Vagina (tissue), 2 donors: Measurements from ENCODE around the gene IL4. TPM values are rescaled to one million over a fixed set of nuclear protein-coding genes. Genes with fewer than 3 reads are reported as not detected.
"Not testable (repeated sequence)": the region's sequence is repeated elsewhere in the genome, so short reads cannot be mapped to it uniquely, and the experiment has no call there.

ENCODE experiments used
- DNase-seq, 2 donors: peaks; one replicate each; pipeline ENCODE4 v3.0.0-alpha.2; 2017; ENCODE audit errors: extremely low spot score in 2 of 2
- H3K27ac ChIP-seq: fragments of 200-600 bp; sonication (generic); one replicate; pipeline ENCODE4 v1.5.1; 2019
- H3K27me3 ChIP-seq: fragments of 200-600 bp; sonication (generic); one replicate; pipeline ENCODE4 v1.5.1; 2019
- H3K36me3 ChIP-seq, 2 donors: fragments of 200-600 bp; sonication (generic); one replicate each; pipeline ENCODE4 v1.5.1; 2017 to 2019
- H3K4me1 ChIP-seq: fragments of 200-600 bp; sonication (generic); one replicate; pipeline ENCODE4 v1.5.1; 2019
- H3K4me3 ChIP-seq, 2 donors: fragments of 200-600 bp; sonication (generic); 1 replicate in 1 of 2; 2 replicates in 1 of 2; pipeline ENCODE4 v1.5.1; 2016 to 2019
- H3K9me3 ChIP-seq: fragments of 200-600 bp; sonication (generic); one replicate; pipeline ENCODE4 v1.5.1; 2019
- POLR2A ChIP-seq, 2 donors: fragments of 450-650 bp; IDR thresholded peaks; one replicate each; pipeline ENCODE4 v1.6.1; 2017; ENCODE audit warnings: antibody characterized with exemption in 2 of 2, mild to moderate bottlenecking in 2 of 2, moderate library complexity in 2 of 2
- POLR2AphosphoS5 ChIP-seq, 2 donors: sonication (generic); formaldehyde crosslinking; IDR thresholded peaks; one replicate each; pipeline ENCODE4 v1.9.0; 2017; ENCODE audit warnings: antibody characterized with exemption in 2 of 2, mild to moderate bottlenecking in 2 of 2, low read depth in 1 of 2; ENCODE audit not compliant: insufficient read depth in 1 of 2
- intact Hi-C: fragments of 100-400 bp; cut with DNase I; formaldehyde crosslinking; loops from one replicate; pipeline ENCODE4 v1.15.1; 2023
- total RNA-seq: library from RNA; depleted of rRNA; stranded (reverse); fragments of >200 nt; gene quantifications from one replicate; pipeline ENCODE4 v1.2.3, GENCODE V29; 2016
- TF ChIP-seq, protein P1 (sequence below), 3 experiments: fragments of 450-650 bp in 2 of 3; fragments of 200-600 bp in 1 of 3; sonication (generic) in 1 of 3; IDR thresholded peaks; one replicate each; pipeline ENCODE4 v1.5.1; 2017 to 2019; ENCODE audit warnings: antibody characterized with exemption in 3 of 3, mild to moderate bottlenecking in 2 of 3, moderate library complexity in 2 of 3

The IL4 gene
- not detected for total RNA-seq

DNA sequence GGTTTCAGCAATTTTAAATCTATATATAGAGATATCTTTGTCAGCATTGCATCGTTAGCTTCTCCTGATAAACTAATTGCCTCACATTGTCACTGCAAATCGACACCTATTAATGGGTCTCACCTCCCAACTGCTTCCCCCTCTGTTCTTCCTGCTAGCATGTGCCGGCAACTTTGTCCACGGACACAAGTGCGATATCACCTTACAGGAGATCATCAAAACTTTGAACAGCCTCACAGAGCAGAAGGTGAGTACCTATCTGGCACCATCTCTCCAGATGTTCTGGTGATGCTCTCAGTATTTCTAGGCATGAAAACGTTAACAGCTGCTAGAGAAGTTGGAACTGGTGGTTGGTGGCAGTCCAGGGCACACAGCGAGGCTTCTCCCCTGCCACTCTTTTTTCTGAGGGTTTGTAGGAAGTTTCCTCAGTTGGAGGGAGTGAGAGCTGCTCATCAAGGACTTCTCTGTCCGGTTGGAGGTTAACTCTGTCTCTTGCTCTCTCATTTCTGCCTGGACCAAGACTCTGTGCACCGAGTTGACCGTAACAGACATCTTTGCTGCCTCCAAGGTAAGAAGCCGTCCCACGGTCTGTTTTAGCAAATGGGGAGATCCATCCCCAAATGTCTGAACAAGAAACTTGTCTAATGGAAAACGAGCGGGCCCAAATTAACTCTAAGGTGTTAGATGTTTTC, at the start of gene IL4:
TSS of gene IL4 (plus strand) at position 51 of the 692 bp plus-strand sequence. CDS start at position 113, 62 bp downstream.
- DNase-seq, result peak in 1 of 2 donors; percentile 72
- intact Hi-C loops, result no loop called here
- no peaks in the 10 kb centered on the region for H3K27me3 ChIP-seq
- peak within 1 kb of the TSS; percentile 57 for H3K27ac ChIP-seq
- peaks cover 26% of the 10 kb centered on the region for H3K4me1 ChIP-seq
- no peaks in the 10 kb centered on the region for H3K36me3 ChIP-seq
- H3K4me3 ChIP-seq, result peak within 1 kb of the TSS in 1 of 2 donors; percentile 4
- TF ChIP-seq, protein P1, sequence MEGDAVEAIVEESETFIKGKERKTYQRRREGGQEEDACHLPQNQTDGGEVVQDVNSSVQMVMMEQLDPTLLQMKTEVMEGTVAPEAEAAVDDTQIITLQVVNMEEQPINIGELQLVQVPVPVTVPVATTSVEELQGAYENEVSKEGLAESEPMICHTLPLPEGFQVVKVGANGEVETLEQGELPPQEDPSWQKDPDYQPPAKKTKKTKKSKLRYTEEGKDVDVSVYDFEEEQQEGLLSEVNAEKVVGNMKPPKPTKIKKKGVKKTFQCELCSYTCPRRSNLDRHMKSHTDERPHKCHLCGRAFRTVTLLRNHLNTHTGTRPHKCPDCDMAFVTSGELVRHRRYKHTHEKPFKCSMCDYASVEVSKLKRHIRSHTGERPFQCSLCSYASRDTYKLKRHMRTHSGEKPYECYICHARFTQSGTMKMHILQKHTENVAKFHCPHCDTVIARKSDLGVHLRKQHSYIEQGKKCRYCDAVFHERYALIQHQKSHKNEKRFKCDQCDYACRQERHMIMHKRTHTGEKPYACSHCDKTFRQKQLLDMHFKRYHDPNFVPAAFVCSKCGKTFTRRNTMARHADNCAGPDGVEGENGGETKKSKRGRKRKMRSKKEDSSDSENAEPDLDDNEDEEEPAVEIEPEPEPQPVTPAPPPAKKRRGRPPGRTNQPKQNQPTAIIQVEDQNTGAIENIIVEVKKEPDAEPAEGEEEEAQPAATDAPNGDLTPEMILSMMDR (IDR thresholded peaks at IDR 0.05), result no peak
- TF ChIP-seq POLR2AphosphoS5 (IDR thresholded peaks at IDR 0.05; ENCODE audit: insufficient read depth in 1 of 2, low read depth in 1 of 2), result no peak
- TF ChIP-seq POLR2A (IDR thresholded peaks at IDR 0.05), result no peak
- H3K9me3 ChIP-seq, result no peaks in the 10 kb centered on the region

DNA sequence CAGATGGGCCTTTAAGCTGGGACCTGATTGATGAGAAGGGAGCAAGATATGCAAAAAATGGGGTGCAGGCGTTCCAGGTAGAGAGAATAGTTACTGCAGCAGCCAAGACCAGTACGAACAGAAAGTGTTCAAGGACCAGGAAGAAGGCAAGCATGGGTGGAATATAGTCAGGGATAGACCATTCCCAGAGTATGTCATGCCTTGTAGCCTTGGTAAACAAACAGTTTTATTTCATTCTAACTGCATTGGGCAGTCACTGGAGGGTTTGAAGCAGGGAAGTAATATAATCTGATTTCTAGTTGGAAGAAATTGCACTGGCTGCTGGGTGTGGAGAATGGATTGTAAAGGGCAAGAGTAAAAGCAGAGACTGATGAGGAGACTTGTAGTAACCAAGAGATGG, 46.3 kb upstream of the IL4 start:
- Histone ChIP-seq H3K36me3 (no peaks in the 10 kb centered on the region), H3K9me3 (no peaks in the 10 kb centered on the region), H3K27me3 (no peaks in the 10 kb centered on the region), H3K27ac (no peak overlapping the region), H3K4me1 (no peaks in the 10 kb centered on the region), H3K4me3 (no peak overlapping the region)
- intact Hi-C loops, result no loop called here
- no peak for DNase-seq
- no peak for TF ChIP-seq POLR2A (IDR thresholded peaks at IDR 0.05)
- TF ChIP-seq, protein P1 (IDR thresholded peaks at IDR 0.05), result no peak
- no peak for TF ChIP-seq POLR2AphosphoS5 (IDR thresholded peaks at IDR 0.05; ENCODE audit: insufficient read depth in 1 of 2, low read depth in 1 of 2)

DNA sequence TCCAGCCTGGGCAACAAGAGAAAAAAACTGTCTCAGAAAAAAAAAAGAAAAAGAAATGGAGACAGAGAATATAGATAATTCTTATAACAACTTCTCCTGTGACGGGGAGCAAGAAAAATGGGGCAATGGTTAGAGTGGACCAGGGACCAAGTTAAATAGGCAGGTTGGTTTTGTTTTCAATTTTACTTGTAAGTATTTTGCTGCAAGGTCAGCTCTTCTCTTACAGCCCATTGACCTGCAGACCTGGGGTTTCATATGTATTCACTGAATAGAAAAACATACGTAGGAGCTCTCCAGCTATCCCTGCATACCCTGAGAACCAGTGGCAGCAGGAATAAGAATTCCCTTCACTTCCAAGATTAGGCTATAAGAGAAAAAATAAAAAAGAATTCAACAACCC, 45.0 kb upstream of the IL4 start:
- Histone ChIP-seq H3K4me3 (no peak overlapping the region), H3K36me3 (no peaks in the 10 kb centered on the region), H3K27ac (no peak overlapping the region), H3K9me3 (no peaks in the 10 kb centered on the region), H3K4me1 (no peaks in the 10 kb centered on the region), H3K27me3 (no peaks in the 10 kb centered on the region)
- intact Hi-C loops, result no loop called here
- DNase-seq, result no peak
- TF ChIP-seq, protein P1 (IDR thresholded peaks at IDR 0.05), result no peak
- TF ChIP-seq POLR2AphosphoS5 (IDR thresholded peaks at IDR 0.05; ENCODE audit: insufficient read depth in 1 of 2, low read depth in 1 of 2), result no peak
- TF ChIP-seq POLR2A (IDR thresholded peaks at IDR 0.05), result no peak

DNA sequence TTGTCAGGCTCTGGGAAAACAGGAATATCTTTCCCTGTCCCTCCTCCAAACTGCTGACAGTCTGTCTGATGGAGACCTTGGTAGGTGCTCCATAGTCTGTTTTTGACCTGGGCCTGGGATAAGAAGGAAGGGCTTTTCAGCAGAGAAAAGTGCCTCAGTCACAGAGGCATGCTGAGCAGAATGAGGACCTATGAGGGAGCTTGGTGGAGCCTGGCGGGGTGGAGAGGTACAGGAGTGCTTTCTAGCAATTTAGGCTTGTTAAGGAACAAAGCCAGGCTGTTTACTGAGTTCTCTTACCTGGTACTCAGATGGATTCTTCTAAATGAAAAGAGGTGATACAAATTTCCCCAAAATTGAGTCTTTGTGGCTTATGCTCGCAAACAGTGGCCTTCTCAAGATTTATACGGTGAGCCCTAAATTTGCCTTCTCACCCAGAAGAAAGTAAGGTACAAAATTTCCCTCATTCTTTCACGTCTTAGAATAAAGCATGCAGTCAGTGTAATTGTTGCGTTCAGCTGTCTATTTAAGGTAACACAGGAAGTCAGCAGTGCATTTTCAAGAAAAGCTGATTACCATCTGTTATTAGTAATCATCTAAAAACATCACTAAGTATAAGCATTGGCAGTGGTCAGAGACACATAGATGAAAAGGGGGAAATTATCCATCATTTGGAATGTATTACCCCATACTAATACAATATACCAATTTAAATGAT, 44.4 kb upstream of the IL4 start:
- no peaks in the 10 kb centered on the region for H3K36me3 ChIP-seq
- no peaks in the 10 kb centered on the region for H3K27me3 ChIP-seq
- DNase-seq, result no peak
- no peak overlapping the region for H3K4me3 ChIP-seq
- no peak overlapping the region for H3K27ac ChIP-seq
- TF ChIP-seq, protein P1 (IDR thresholded peaks at IDR 0.05), result no peak
- no peak for TF ChIP-seq POLR2A (IDR thresholded peaks at IDR 0.05)
- no peak for TF ChIP-seq POLR2AphosphoS5 (IDR thresholded peaks at IDR 0.05; ENCODE audit: insufficient read depth in 1 of 2, low read depth in 1 of 2)
- no peaks in the 10 kb centered on the region for H3K4me1 ChIP-seq
- no peaks in the 10 kb centered on the region for H3K9me3 ChIP-seq
- intact Hi-C loops, result no loop called here

DNA sequence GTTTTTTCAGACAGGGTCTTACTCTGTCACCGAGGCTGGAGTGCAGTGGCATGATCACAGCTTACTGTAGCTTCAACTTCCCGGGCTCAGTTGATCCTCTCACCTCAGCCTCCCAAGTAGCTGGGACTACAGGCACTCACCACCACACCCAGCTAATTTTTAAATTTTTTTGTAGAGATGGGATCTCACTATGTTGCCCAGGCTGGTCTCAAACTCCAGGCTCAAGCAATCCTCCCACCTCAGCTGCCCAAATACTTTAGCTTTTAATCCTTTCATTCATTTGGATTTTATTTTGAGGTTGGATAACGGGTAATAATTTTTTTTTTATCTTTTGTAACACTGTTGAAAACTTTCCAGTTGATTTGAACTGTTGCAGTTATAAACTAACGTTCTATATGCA, 40.2 kb upstream of the IL4 start:
- H3K4me1 ChIP-seq, intact Hi-C loops, H3K27me3 ChIP-seq, H3K4me3 ChIP-seq, DNase-seq, H3K9me3 ChIP-seq, H3K27ac ChIP-seq: not testable (repeated sequence)
- peaks cover 0 to 23% of the 10 kb centered on the region in 2 donors for H3K36me3 ChIP-seq
